HG02759 (cell line): ENCODE results near the gene CTTNBP2.

Source experiments
- ATAC-seq: cut with Tn5 transposase; IDR thresholded peaks from one replicate; pipeline ENCODE4 v1.9.1; 2021; ENCODE audit warnings: mild to moderate bottlenecking, moderate library complexity; ENCODE audit not compliant: unreplicated experiment

CTTNBP2 gene

GRCh38 chr7:117661328-117661727, 211.9 kb downstream of the CTTNBP2 start:
- no peak for ATAC-seq
